Neural cell (in vitro differentiated cells): ENCODE data around the gene CLIC3.

ENCODE experiments used
- EP300 ChIP-seq: fragments of 450-650 bp; conservative IDR thresholded peaks from 2 replicates; pipeline ENCODE4 v1.6.1; 2014; ENCODE audit warnings: antibody characterized with exemption, mild to moderate bottlenecking, moderate library complexity; ENCODE audit not compliant: poor library complexity, severe bottlenecking
- EZH2 ChIP-seq: fragments of 200-600, 300-800 bp; shearing (Covaris generic), sonication (generic); IDR thresholded peaks from 2 replicates; pipeline ENCODE4 v1.6.1; 2014; ENCODE audit warnings: antibody characterized with exemption, low read length, borderline replicate concordance, mild to moderate bottlenecking; ENCODE audit not compliant: insufficient read depth, poor library complexity, severe bottlenecking
- POLR2AphosphoS5 ChIP-seq: IDR thresholded peaks from 2 replicates; pipeline ENCODE4 v1.6.1; 2012
- RAD21 ChIP-seq: fragments of 450-650 bp; conservative IDR thresholded peaks from 2 replicates; pipeline ENCODE4 v1.6.1; 2014; ENCODE audit warnings: antibody characterized with exemption, mild to moderate bottlenecking, moderate library complexity
- SMC3 ChIP-seq: fragments of 450-650 bp; conservative IDR thresholded peaks from 2 replicates; pipeline ENCODE4 v1.6.1; 2014; ENCODE audit warnings: antibody characterized with exemption, mild to moderate bottlenecking, moderate library complexity; ENCODE audit not compliant: poor library complexity
- TF ChIP-seq, protein P1 (sequence below): fragments of 450-650 bp; IDR thresholded peaks from 2 replicates; pipeline ENCODE4 v1.5.1; 2014; ENCODE audit warnings: antibody characterized with exemption, mild to moderate bottlenecking, moderate library complexity; ENCODE audit not compliant: poor library complexity, severe bottlenecking
- TF ChIP-seq, protein P2 (sequence below): IDR thresholded peaks from 2 replicates; pipeline ENCODE4 v1.6.1; 2012; ENCODE audit warnings: borderline replicate concordance

DNA sequence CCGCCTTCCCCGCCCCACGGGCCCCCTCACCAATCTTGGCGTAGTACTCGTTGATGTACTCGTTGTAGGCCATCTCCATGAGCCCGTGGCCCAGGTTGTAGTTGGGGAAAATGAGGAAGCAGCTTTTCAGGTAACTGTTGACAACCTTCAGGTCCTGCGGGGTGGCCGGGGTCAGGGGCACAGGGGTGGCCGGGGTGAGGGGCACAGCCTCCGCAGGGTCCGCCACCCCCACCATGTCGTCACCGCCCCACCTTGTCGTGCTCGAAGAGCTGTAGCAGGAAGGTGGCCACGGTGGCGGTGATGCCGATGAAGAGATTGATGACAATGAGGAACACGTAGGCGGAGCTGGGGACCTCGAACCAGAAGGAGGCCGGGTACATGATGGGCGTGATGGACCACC, 14.8 kb upstream of the CLIC3 start:
- TF ChIP-seq, protein P1, sequence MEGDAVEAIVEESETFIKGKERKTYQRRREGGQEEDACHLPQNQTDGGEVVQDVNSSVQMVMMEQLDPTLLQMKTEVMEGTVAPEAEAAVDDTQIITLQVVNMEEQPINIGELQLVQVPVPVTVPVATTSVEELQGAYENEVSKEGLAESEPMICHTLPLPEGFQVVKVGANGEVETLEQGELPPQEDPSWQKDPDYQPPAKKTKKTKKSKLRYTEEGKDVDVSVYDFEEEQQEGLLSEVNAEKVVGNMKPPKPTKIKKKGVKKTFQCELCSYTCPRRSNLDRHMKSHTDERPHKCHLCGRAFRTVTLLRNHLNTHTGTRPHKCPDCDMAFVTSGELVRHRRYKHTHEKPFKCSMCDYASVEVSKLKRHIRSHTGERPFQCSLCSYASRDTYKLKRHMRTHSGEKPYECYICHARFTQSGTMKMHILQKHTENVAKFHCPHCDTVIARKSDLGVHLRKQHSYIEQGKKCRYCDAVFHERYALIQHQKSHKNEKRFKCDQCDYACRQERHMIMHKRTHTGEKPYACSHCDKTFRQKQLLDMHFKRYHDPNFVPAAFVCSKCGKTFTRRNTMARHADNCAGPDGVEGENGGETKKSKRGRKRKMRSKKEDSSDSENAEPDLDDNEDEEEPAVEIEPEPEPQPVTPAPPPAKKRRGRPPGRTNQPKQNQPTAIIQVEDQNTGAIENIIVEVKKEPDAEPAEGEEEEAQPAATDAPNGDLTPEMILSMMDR = no peak
- TF ChIP-seq, protein P2, sequence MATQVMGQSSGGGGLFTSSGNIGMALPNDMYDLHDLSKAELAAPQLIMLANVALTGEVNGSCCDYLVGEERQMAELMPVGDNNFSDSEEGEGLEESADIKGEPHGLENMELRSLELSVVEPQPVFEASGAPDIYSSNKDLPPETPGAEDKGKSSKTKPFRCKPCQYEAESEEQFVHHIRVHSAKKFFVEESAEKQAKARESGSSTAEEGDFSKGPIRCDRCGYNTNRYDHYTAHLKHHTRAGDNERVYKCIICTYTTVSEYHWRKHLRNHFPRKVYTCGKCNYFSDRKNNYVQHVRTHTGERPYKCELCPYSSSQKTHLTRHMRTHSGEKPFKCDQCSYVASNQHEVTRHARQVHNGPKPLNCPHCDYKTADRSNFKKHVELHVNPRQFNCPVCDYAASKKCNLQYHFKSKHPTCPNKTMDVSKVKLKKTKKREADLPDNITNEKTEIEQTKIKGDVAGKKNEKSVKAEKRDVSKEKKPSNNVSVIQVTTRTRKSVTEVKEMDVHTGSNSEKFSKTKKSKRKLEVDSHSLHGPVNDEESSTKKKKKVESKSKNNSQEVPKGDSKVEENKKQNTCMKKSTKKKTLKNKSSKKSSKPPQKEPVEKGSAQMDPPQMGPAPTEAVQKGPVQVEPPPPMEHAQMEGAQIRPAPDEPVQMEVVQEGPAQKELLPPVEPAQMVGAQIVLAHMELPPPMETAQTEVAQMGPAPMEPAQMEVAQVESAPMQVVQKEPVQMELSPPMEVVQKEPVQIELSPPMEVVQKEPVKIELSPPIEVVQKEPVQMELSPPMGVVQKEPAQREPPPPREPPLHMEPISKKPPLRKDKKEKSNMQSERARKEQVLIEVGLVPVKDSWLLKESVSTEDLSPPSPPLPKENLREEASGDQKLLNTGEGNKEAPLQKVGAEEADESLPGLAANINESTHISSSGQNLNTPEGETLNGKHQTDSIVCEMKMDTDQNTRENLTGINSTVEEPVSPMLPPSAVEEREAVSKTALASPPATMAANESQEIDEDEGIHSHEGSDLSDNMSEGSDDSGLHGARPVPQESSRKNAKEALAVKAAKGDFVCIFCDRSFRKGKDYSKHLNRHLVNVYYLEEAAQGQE = no peak
- TF ChIP-seq POLR2AphosphoS5 (no peak), SMC3 (no peak), EP300 (no peak), RAD21 (no peak), EZH2 (no peak)
